Forelimb muscle (tissue), 1 donor: Measurements from ENCODE around the gene CGB3. TPM values are rescaled to one million over a fixed set of nuclear protein-coding genes. Genes with fewer than 3 reads are reported as not detected.
"Not testable (repeated sequence)": the region's sequence is repeated elsewhere in the genome, so short reads cannot be mapped to it uniquely, and the experiment has no call there.

Experiments
- DNase-seq: peaks from one replicate; pipeline ENCODE4 v3.0.0-alpha.2; 2013; ENCODE audit warnings: low read depth
- polyA plus RNA-seq: library from polyadenylated mRNA; unstranded; fragments of 120-200 nt; gene quantifications from one replicate; pipeline ENCODE4 v1.2.1, GENCODE V29; 2013; ENCODE audit not compliant: insufficient read length

Gene CGB3
- polyA plus RNA-seq, 1 donor: not detected

- not testable (repeated sequence) for DNase-seq
Observed at GRCh38 chr19:49042666-49043065, 18.5 kb upstream of the CGB3 start.

DNA sequence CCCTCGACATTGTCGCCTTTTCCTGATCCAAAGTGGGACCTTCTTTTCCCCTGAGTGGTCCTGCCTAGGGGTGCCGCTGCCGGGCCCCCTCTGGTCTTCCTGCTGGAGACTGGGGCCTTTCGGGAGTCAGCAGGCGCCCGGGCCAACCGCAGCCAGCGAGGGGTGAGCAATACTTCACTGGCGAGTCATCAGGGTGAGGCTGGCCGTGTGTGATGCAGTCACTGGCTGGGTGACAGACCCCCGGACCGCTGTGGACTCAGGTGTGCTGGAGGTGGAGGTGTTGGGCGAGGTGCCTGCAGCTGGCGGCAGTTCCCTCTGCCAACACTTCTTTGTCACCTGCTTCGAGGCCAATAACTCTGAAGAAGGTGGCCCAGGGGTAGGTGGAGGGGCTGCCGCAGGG, 18.0 kb upstream of the CGB3 start:
- no peak for DNase-seq

GRCh38 chr19:49039736-49040135, 15.6 kb upstream of the CGB3 start:
- DNase-seq: not testable (repeated sequence)

- DNase-seq: not testable (repeated sequence)
Observed at GRCh38 chr19:49038557-49039276, 14.6 kb upstream of the CGB3 start.

DNA sequence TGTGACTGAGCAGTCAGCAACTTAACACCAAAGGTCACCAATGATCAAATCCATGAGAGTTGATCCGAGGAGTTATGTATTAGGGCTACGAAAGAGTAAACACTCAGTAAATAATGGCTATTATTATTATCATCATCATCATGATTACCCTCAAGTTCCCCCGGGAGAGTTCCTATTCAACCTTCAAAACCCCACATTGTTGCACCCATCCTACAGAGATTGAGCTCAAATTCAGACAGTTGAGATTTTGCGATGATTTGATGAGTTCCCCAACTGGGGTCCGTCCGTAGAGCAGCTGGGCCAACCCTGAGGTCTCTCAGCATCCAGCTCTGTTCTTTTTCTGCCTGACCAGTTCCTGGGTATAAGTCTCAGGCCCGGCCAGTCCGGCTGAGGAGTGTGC, 14.0 kb upstream of the CGB3 start:
- DNase-seq: not testable (repeated sequence)

DNA sequence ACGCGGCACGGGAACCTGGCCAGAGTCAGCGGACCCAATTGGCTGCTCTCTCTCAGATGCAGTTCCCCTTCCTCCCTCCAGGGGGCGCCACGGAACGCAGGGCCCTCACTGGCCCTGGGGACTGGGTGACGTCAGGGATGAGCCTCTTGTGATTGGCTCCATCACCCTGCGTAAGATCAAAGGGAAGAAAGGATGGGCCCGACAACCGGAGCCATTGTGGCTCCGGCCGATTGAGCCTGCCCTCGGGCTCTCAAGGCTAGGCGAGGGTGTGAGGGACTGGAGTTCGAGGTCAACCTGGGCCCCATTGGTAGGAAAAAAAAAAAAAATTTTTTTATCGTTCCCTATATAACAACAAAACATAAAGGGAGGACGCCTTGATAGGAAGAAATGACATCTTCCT, 12.7 kb upstream of the CGB3 start, which contains the start of gene CGB1:
CGB1 (minus strand) TSS at position 81 of the 400 bp plus-strand sequence. CDS start 184 bp downstream, outside the sequence.
- DNase-seq: not testable (repeated sequence)

- DNase-seq: not testable (repeated sequence)
Observed at GRCh38 chr19:49031642-49032301, 7.6 kb upstream of the CGB3 start, which contains the start of gene CGB2. Gene CGB2, plus strand, starts transcription at chr19:49031890. Its CDS starts 206 bp downstream, at chr19:49032096.

DNA sequence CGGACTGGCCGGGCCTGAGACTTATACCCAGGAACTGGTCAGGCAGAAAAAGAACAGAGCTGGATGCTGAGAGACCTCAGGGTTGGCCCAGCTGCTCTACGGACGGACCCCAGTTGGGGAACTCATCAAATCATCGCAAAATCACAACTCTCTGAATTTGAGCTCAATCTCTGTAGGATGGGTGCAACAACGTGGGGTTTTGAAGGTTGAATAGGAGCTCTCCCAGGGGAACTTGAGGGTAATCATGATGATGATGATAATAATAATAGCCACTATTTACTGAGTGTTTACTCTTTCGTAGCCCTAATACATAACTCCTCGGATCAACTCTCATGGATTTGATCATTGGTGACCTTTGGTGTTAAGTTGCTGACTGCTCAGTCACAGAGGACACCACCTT, 6.2 kb upstream of the CGB3 start:
- DNase-seq: not testable (repeated sequence)

DNA sequence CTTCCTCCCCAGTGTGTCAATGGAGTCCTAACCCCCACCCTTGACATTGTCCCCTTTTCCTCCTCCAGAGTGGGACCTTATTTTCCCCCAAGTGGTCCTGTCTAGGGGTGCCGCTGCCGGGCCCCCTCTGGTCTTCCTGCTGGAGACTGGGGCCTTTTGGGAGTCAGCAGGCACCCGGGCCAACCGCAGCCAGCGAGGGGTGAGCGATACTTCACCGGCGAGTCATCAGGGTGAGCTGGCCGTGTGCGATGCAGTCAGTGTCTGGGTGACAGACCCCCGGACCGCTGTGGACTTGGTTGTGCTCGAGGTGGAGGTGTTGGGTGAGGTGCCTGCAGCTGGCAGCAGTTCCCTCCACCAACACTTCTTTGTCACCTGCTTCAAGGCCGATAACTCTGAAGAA, 5.6 kb upstream of the CGB3 start:
- not testable (repeated sequence) for DNase-seq

DNA sequence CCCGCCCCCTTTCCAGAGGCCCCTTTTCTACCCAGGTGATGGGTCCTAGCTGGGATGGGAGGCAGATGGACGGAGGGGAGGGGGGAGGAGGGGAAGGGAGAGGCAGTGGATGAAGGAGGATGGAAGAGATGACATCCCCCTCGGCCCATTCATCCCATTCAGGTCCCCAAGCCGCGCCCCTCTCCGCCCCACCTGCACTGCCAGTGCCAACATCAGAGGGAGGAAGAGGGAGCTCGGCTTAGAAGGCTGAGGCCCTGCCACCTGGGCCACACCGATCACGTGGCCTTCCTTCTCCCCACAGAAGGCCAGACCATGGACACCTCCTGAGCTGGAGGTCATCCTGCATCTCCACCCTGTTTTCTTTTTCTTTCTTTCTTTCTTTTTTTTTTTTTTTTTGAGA, 4.6 kb upstream of the CGB3 start:
- DNase-seq: not testable (repeated sequence)

DNA sequence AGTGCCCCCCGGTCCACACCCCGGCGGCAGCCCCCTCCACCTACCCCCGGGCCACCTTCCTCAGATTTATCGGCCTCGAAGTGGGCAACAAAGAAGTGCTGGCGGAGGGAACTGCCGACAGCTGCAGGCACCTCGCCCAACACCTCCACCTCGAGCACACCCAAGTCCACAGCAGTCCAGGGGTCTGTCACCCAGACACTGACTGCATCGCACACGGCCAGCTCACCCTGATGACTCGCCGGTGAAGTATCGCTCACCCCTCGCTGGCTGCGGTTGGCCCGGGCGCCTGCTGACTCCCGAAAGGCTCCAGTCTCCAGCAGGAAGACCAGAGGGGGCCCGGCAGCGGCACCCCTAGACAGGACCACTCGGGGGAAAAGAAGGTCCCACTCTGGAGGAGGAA, 1.5 kb upstream of the CGB3 start:
- DNase-seq: not testable (repeated sequence)

DNA sequence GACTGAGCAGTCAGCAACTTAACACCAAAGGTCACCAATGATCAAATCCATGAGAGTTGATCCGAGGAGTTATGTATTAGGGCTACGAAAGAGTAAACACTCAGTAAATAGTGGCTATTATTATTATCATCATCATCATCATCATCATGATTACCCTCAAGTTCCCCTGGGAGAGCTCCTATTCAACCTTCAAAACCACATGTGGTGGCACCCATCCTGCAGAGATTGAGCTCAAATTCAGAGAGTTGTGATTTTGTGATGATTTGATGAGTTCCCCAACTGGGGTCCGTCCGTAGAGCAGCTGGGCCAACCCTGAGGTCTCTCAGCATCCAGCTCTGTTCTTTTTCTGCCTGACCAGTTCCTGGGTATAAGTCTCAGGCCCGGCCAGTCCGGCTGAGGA, 955 bp upstream of the CGB3 start:
- not testable (repeated sequence) for DNase-seq

DNA sequence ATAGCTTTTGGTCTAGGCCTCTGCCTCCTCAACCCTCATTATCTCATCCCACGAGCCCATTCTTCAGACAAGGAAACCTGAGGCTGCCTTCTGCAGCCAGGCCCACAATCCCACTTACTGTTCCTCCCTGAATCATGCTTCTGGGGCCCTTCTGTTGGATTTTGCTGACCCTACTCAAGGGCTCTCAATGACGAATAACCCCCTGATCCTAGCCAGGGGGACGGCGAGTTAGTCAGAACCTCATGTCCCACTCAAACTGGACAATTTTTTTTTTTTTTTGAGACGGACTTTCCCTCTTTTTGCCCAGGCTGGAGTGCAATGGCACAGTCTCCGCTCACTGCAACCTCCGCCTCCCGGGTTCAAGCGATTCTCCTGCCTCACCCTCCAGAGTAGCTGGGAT, 2.0 kb downstream of the CGB3 start:
- no peak for DNase-seq

- DNase-seq: no peak
Observed at GRCh38 chr19:49020931-49021895, 2.9 kb downstream of the CGB3 start.

DNA sequence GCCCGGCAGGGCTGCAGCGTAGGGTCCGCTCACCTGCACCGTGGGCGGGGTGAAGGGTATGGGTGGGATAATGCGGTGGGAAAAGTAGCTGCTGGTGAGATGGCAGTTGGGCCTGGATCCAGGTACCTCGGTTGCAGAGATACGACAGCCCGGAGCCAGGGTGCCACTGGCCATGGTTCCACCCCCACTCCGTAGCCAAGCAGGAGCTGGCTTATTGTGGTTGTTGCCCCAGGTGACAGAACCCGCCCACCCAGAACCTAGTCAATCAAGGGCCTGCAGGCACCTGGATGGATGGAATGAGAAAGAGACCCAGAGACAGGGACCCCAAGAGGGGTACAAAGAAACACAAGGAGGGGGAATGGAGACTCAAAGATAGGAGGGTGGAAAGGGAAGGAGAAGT, 3.8 kb downstream of the CGB3 start:
- no peak for DNase-seq

GRCh38 chr19:49019242-49019932, 4.7 kb downstream of the CGB3 start:
- no peak for DNase-seq

DNA sequence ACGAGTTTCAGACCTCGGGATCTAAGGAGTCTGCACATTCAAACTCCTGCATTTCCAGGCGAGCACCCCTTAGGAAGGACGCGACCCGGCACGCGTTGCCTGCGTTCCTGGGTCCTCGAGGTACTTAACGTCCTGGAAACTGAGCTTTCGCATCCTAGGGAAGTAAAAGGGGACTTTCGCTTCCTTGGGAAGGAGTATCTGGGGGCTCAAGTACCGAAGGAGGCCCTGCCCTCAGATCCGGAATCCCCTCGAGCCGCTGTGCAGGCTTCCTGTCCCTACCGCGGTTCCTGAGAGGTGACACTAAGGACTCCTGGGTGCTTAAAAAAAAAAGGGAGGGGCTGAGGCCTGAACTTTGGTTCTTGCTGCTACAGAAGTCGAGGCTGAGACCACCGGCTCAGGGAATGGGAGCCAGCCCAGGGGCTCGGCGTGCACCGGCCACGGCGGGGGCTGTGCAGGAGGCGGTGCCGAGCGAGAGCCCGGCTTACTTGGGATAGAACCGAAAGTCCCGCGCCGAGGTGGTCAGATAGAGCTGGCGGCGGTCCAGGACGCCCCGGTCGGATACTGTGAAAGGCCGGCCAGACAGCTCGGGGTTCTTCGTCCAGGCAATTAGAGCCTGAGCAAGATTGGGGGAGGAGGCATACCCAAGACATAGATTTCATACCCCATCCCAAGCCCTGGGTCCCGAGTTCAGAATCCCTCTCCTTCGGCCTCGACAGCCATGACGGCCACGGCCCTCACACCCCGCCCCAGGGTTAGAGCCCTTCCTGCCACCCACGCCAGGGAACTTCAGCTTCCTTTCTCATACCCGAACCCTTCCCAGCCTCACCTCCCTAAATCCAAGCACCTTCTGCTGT, 5.5 kb downstream of the CGB3 start:
- not testable (repeated sequence) for DNase-seq

DNA sequence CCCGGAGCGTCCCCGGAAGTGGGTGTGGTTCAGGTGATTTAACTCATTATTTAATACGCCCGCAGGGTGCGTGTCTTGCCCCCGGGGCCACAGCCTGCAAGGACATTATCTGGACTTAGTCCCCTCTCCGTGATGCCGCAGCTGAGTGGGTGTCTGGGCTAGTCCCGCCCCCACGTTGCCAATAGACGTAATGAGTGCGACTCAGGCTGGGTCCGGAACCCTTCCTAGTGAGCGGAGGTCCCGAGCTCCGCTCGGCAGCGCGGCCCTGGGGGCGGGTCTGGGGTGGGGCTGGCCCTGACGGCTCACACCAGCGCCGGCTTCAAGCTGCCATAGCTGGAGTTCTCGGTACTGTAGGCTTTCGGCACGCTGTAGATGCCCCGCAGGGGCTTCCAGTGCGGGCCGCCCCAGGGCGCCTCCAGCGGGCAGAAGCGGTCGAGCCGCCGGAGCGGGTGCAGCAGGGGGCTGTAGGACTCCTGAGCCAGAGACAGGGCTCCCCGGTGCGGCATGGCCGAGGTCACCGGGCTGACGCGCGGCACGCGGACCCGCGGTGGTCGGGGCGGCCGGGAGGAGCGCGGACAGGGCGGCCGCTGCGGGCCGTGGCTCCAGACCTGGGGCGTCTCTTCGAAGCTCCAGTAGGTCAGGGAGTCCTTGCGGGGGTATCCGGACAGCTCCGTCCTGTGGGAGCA, 6.3 kb downstream of the CGB3 start:
- DNase-seq: no peak

DNA sequence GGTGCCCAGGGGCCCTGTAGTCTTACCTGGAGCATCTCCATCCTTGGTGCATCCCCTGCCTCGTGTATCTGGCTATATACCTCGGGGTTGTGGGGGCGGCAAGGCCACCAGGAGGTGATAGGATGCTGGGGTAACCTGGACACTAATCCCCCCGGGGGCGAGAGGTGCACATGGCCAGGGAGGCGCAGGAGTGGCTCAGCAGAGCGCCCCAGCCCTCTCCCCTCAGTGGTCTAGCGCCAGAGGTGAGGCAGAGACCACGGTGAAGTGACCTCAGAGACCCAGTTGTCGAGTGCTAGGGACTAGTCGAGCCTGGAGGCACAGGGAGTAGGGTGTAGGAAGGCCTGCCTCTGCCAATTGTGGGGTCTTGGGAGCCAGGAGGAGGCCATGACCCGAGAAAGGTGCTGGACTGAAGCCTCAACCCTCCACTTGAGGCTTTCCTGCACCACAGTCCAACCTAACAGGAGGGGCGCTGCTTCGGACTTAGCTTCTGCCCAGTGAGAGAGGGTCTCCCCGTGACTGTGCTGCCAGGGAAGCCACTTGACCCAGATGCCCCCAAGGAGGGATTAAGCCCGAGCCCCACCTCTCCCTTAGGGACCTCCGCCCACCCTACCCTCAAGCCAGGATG, 7.0 kb downstream of the CGB3 start, which contains the start of gene LHB:
LHB (minus strand) TSS at position 51 of the 625 bp plus-strand sequence; CDS start at position 41, 10 bp downstream.
- DNase-seq: no peak
